ENCODE measurements around the gene ELOVL2. TPM values are rescaled to one million over a fixed set of nuclear protein-coding genes. Genes with fewer than 3 reads are reported as not detected.

The ELOVL2 gene
- total RNA-seq, 1 experiment from 2014 or later = 0.47 TPM

GRCh38 chr6:10963113-10963512 is 81.0 kb downstream of the ELOVL2 start:
- Mint-ChIP-seq H3K27ac (ENCODE audit: unreplicated experiment) (no peak overlapping the region), H3K36me3 (ENCODE audit: insufficient read depth, unreplicated experiment) (no peaks in the 10 kb centered on the region), H3K9me3 (ENCODE audit: low read depth, unreplicated experiment) (peaks cover 6% of the 10 kb centered on the region), H3K4me3 (ENCODE audit: low read depth, unreplicated experiment) (no peak overlapping the region), H3K4me1 (ENCODE audit: low read depth, unreplicated experiment) (no peaks in the 10 kb centered on the region), H3K27me3 (ENCODE audit: unreplicated experiment) (peaks cover 4% of the 10 kb centered on the region)
- DNase-seq = no peak
- BruUV-seq (replicated peaks) = no TSS peak
- CTCF ChIA-PET = no interaction called here
- intact Hi-C loops (cut with micrococcal nuclease; ENCODE audit: unreplicated experiment) = no loop called here
- TF ChIP-seq, protein P1, sequence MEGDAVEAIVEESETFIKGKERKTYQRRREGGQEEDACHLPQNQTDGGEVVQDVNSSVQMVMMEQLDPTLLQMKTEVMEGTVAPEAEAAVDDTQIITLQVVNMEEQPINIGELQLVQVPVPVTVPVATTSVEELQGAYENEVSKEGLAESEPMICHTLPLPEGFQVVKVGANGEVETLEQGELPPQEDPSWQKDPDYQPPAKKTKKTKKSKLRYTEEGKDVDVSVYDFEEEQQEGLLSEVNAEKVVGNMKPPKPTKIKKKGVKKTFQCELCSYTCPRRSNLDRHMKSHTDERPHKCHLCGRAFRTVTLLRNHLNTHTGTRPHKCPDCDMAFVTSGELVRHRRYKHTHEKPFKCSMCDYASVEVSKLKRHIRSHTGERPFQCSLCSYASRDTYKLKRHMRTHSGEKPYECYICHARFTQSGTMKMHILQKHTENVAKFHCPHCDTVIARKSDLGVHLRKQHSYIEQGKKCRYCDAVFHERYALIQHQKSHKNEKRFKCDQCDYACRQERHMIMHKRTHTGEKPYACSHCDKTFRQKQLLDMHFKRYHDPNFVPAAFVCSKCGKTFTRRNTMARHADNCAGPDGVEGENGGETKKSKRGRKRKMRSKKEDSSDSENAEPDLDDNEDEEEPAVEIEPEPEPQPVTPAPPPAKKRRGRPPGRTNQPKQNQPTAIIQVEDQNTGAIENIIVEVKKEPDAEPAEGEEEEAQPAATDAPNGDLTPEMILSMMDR (IDR thresholded peaks at IDR 0.05; ENCODE audit: unreplicated experiment) = no peak

GRCh38 chr6:10962673-10963072 is 81.4 kb downstream of the ELOVL2 start:
- no peak overlapping the region for H3K27ac Mint-ChIP-seq (ENCODE audit: unreplicated experiment)

GRCh38 chr6:10961837-10962236 is 82.3 kb downstream of the ELOVL2 start:
- intact Hi-C loops (cut with micrococcal nuclease; ENCODE audit: unreplicated experiment) = no loop called here
- no TSS peak for BruUV-seq (replicated peaks)
- Mint-ChIP-seq H3K36me3 (ENCODE audit: insufficient read depth, unreplicated experiment) (no peaks in the 10 kb centered on the region), H3K4me1 (ENCODE audit: low read depth, unreplicated experiment) (no peaks in the 10 kb centered on the region), H3K27me3 (ENCODE audit: unreplicated experiment) (no peaks in the 10 kb centered on the region), H3K27ac (ENCODE audit: unreplicated experiment) (no peak overlapping the region), H3K9me3 (ENCODE audit: low read depth, unreplicated experiment) (no peaks in the 10 kb centered on the region), H3K4me3 (ENCODE audit: low read depth, unreplicated experiment) (no peak overlapping the region)
- TF ChIP-seq, protein P1 (IDR thresholded peaks at IDR 0.05; ENCODE audit: unreplicated experiment) = no peak
- CTCF ChIA-PET = no interaction called here
- no peak for DNase-seq

More at GRCh38 chr6:10962673-10963072, 81.4 kb downstream of the ELOVL2 start:
- DNase-seq = no peak
- CTCF ChIA-PET = no interaction called here
- TF ChIP-seq, protein P1 (IDR thresholded peaks at IDR 0.05; ENCODE audit: unreplicated experiment) = no peak
- Mint-ChIP-seq H3K4me1 (ENCODE audit: low read depth, unreplicated experiment) (no peaks in the 10 kb centered on the region), H3K9me3 (ENCODE audit: low read depth, unreplicated experiment) (peaks cover 2% of the 10 kb centered on the region), H3K27me3 (ENCODE audit: unreplicated experiment) (no peaks in the 10 kb centered on the region), H3K36me3 (ENCODE audit: insufficient read depth, unreplicated experiment) (no peaks in the 10 kb centered on the region), H3K4me3 (ENCODE audit: low read depth, unreplicated experiment) (no peak overlapping the region)
- BruUV-seq (replicated peaks) = no TSS peak
- intact Hi-C loops (cut with micrococcal nuclease; ENCODE audit: unreplicated experiment) = no loop called here

DNA sequence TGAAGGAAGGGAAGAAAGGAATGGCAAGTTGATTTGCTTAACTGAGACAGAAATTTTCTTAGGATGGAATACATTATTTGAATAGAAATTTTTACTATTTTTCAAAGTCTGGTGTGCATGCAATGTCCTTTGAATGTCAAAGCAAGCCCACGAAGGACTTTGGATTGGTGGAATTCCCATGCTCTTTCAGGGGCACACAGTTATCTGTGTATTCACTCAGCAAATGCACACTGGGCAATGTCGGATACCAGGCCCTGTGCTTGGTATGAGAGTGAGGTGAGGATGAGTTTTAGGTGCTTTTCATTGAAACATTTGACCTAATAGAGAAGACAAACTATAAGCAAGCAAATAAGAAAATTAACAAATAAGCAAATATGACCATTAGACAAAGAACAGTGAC is 83.9 kb downstream of the ELOVL2 start:
- Mint-ChIP-seq H3K27ac (ENCODE audit: unreplicated experiment) (no peak overlapping the region), H3K4me3 (ENCODE audit: low read depth, unreplicated experiment) (no peak overlapping the region), H3K27me3 (ENCODE audit: unreplicated experiment) (no peaks in the 10 kb centered on the region), H3K36me3 (ENCODE audit: insufficient read depth, unreplicated experiment) (no peaks in the 10 kb centered on the region), H3K4me1 (ENCODE audit: low read depth, unreplicated experiment) (no peaks in the 10 kb centered on the region), H3K9me3 (ENCODE audit: low read depth, unreplicated experiment) (no peaks in the 10 kb centered on the region)
- CTCF ChIA-PET = no interaction called here
- TF ChIP-seq, protein P1 (IDR thresholded peaks at IDR 0.05; ENCODE audit: unreplicated experiment) = no peak
- intact Hi-C loops (cut with micrococcal nuclease; ENCODE audit: unreplicated experiment) = no loop called here
- no TSS peak for BruUV-seq (replicated peaks)
- DNase-seq = no peak
